HG03175 (cell line): ENCODE data around the gene BAG5.
"Not testable (repeated sequence)": the region's sequence is repeated elsewhere in the genome, so short reads cannot be mapped to it uniquely, and the experiment has no call there.

Source experiments
- ATAC-seq: cut with Tn5 transposase; IDR thresholded peaks from one replicate; pipeline ENCODE4 v1.9.1; 2021; ENCODE audit warnings: mild to moderate bottlenecking, moderate library complexity; ENCODE audit not compliant: unreplicated experiment

The BAG5 gene

GRCh38 chr14:103524002-103524935, 38.2 kb downstream of the BAG5 start:
- no peak for ATAC-seq

GRCh38 chr14:103523575-103523954, 38.9 kb downstream of the BAG5 start:
- ATAC-seq, result no peak

DNA sequence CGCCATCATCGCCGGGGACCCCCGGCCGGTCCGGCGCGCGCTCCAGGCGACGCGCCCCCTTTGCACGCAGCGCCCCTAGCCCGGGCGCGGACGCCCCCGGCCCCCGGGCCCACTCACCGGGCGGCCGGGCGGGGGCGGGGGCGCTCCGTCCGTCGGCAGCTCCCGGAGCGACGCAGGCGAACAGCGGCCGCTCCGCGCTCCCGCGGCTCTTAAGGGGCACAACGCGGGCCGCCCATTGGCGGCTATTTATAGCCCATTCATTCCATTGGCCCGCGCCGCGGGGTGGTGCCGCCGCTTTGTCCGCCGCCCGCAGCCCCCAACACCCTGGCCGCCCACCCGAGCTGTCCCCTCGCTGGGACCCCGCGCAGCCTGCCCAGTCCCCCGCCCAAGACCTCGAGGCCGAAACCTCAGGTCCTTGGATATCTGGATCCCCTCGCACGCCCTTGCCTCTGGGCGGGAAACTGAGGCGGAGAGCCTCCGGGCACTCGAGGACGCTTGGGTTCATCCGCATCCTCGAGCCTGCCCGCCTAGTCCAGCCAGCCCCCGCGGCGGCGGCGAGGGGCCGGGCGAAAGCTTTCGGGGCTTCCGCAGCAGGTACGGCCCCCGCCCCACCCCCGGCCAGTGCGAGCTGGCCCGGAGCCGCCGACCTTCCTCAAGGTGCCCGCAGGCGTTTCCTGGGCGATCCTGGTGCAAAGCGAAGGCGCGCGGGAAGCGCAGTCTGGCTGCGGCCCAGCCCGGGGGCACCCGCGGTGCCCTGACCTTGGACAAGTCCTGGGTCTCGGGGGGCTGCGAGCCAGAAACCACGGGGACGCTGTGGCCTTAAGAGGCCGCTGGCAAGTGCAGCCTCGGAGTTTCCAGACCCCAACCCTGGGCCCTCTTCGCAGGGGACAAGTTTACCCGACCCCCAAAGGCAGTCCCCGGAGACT, 39.5 kb downstream of the BAG5 start, which contains the start of gene CKB:
CKB (minus strand) TSS at position 182 of the 926 bp plus-strand sequence. CDS start 337 bp downstream, outside the sequence.
- ATAC-seq, result no peak

DNA sequence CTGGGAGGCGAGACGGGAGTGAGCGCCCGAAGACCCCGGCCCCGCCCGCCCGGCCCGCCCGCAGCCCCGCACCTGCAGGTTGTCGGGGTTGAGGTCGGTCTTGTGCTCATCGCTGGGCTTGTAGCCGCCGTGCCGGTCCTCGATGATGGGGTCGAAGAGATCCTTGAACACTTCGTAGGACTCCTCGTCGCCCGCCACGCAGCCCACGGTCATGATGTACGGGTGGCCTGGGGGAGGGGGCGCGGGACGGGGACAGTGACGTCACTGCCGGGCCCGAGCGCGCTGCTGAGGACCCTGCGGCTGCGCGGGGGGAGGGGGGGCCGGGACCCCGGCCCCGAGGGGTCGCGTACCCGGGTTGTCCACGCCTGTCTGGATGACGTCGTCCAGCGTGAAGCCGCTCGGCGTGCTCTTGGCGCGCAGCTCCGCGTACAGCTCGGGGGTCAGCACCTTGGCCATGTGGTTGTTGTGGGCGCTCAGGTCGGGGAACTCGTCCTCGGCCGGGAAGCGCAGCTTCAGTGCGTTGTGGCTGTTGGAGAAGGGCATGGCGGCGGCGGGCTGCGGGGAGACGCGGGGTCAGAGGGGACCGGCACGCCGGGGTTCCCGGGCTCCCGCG, 40.4 kb downstream of the BAG5 start:
- peak; percentile 9 for ATAC-seq

DNA sequence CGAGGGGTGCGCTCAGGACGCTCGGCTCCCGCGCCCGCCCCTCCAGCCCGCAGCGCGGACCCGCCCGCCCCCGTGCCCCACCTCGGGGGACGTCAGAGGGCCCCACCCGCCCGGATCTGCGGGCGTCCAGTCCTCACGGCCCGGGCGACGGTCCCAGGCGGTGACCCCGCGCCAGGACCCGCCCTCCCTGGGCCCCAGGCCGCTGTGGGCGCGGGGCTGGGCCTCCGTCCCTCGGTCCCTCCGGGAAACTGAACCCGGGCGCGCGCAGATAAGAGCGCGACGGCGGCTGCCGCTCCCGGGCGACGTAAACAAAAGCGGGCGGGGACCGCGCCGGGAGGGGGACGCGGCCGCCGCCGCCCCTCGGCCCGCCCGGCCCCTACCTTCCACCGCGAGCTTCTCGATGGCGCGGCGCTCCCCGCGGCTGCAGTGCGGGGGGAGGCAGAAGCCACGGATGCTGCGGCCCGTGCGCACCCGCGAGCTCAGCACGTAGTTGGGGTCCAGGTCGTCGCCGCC, 41.0 kb downstream of the BAG5 start:
- ATAC-seq, result peak; percentile 13

DNA sequence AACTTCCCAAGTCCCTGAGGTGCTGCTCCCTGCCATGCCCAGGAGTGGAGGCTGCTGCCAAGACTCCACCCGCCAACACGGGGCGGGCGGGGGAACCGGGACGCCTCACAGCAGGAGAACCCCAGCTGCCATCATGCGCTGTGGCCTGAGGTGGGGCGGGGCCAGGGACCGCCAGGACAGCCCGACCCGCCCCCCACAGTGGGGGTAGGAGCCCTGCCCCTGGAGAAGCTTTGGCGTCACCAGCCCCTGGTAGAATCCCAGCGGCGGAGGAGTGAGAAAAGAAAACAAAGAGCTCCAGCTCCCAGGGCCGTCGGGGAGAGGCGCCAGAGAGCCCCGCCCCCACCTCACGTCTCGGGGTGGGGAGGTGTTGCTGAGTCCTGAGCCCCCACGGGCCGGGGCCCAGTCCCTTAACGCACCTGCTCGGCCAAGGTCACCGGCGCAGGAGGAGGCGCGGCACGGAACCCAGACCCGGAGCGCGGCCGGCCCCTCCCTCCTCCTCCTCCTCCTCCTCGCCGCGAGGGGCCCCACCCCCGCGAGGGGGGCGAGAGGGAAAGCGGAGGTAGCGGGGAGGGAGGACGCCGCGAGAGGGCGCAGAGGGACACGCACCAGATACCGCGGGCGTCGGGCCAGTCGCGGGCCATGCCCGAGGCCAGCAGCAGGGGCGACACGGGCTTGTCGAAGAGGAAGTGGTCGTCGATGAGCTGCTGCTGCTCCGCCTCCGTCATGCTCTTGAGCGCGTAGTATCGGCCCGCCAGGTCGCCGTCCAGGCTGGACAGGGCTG, 41.6 kb downstream of the BAG5 start:
- peak; percentile 35 for ATAC-seq

DNA sequence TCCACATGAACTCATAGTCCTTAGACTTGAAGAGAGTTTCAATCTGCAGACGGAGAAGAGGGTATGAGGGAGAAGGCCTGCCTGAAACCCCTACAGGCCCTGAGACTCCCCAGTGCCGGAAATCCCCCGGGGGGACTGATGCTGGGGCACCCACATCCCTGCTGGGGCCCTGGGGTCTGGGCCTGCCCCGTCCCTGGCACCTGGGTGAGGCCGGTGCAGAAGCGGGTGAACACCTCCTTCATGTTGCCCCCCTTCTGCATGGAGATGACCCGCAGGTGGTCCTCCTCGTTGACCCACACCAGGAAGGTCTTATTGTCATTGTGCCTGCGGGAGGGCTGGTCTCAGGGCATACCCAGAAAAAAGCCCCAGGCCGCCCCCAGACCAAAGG, 42.2 kb downstream of the BAG5 start:
- ATAC-seq, result no peak

DNA sequence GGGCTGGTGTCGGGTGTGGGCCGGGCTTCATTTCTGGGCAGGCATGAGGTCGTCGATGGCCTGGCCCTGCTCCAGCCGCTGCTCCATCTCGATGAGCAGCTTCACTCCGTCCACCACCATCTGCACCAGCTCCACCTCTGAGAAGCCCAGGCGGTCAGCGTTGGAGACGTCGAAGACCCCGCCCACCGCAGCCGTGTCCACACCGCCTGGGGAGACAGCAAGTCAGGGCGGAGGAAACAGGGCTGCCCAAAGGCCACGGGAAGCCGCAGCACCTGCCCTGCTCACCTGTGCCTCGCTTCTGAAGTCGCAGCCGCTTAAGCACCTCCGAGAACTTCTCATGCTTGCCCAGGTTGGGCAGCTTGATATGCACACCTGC, 42.6 kb downstream of the BAG5 start:
- ATAC-seq, result no peak

- ATAC-seq, result no peak
These were observed 43.2 kb downstream of the BAG5 start for GRCh38 chr14:103519043-103519836.

GRCh38 chr14:103518422-103519042, 43.9 kb downstream of the BAG5 start:
- ATAC-seq, result no peak

DNA sequence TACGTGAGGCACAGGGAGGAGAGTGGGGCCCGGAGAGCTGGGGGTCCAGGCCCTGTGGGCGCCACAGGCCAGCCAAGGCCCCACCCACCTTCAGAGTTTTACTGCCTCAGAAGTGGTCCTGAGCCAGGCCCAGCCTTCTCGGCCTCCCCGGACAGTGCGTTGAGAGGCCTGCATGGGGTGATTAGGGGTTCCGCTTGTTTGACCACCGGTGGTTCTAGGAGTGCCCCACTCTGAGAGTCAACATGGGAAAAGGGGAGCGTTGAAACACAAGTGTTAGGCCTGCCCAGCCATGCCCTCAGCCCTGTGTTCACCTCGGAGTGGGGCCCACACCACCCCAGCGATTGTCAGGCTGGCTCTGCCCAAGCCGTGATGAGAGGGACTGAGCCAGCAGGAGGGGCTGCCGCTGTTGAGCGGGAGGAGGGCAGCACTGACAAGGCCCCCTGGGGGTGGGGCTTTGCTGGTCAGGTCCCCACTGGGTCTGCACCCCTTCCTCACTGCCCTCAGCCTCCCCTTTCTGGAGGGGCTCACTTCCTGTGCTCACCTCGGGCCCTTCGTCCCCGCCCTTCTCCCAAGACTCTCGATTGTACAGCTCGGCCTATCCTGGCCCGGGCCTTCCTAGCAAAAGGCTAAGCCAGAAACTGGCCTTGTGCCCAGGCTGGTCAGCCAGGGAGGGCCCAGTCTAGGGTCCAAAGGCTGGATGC, 44.6 kb downstream of the BAG5 start:
- no peak for ATAC-seq

GRCh38 chr14:103517174-103517566, 45.3 kb downstream of the BAG5 start:
- ATAC-seq, result no peak

DNA sequence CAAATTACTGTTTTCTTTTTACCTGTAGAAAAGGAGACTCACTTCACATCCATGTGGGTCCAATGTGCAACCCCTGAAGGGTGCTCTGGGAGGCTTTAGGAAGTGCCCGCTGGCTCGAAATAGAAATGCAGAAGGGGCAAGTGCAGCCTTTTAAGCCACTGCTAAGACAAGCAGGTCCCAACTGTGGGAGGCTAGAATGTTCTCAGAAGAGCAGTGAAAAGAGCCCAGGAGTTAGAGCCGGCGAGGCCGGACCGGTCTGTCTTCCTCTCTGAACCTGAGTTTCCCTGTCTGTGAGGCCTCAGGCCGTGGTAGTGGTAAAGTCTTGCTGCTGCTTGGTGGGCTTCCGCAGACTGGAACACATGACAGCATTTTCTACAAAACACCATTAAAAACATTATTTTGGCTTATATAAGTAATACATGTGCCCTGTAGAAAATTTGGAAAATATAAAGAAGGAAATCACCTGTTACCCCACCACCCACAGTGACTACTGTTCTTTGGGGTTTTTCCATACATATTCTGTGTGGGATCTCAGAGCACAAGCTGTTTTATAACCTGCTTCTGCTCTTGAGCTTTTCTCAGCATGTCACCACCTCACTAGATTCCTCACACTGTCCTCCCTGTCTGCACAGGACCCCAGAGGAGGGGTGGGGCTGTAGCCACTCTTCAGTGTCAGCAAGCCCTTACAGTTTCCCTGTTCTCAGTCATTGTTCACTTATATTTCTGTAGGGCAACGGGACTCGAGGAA, 45.9 kb downstream of the BAG5 start:
- ATAC-seq, result no peak

GRCh38 chr14:103514596-103515421, 47.6 kb downstream of the BAG5 start:
- no peak for ATAC-seq

GRCh38 chr14:103512701-103513611, 49.5 kb downstream of the BAG5 start:
- no peak for ATAC-seq

DNA sequence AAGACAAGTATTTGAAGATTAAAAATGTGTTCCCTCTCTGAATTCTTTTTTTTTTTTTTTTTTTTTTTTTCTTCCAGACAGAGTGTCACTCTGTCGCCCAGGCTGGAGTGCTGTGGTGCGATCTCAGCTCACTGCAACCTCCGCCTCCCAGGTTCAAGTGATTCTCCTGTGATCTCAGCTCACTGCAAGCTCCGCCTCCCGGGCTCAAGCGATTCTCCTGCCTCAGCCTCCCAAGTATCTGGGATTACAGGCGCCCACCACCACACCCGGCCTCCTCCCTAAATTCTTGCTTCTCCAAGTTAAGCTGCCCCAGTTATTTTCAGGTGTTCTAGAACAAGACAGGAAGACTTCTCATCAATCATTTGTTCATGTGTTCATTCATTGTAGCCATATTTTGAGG, 50.3 kb downstream of the BAG5 start:
- not testable (repeated sequence) for ATAC-seq
